Measurements from ENCODE around the gene SH3RF1.

GRCh38 chr4:169084954-169085353 lies 185.8 kb downstream of the SH3RF1 start:
- TF ChIP-seq, protein P1, sequence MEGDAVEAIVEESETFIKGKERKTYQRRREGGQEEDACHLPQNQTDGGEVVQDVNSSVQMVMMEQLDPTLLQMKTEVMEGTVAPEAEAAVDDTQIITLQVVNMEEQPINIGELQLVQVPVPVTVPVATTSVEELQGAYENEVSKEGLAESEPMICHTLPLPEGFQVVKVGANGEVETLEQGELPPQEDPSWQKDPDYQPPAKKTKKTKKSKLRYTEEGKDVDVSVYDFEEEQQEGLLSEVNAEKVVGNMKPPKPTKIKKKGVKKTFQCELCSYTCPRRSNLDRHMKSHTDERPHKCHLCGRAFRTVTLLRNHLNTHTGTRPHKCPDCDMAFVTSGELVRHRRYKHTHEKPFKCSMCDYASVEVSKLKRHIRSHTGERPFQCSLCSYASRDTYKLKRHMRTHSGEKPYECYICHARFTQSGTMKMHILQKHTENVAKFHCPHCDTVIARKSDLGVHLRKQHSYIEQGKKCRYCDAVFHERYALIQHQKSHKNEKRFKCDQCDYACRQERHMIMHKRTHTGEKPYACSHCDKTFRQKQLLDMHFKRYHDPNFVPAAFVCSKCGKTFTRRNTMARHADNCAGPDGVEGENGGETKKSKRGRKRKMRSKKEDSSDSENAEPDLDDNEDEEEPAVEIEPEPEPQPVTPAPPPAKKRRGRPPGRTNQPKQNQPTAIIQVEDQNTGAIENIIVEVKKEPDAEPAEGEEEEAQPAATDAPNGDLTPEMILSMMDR (IDR thresholded peaks at IDR 0.05), result no peak
- TF ChIP-seq EP300 (IDR thresholded peaks at IDR 0.05), result no peak
